GM12878 (cell line): ENCODE data around the gene SDK2. TPM values are rescaled to one million over a fixed set of nuclear protein-coding genes. Genes with fewer than 3 reads are reported as not detected.

Experiments used
- ATAC-seq: fragments of 200-7000 bp; cut with Tn5 transposase; 3 replicates; pipeline ENCODE4 v1.9.1; 2020; ENCODE audit warnings: mild to moderate bottlenecking, moderate library complexity
- BruUV-seq: library from RNA; stranded (reverse); fragments of 400-500 nt; replicated peaks from 2 replicates; lab custom pipeline; 2021; lab: Mats Ljungman, UMichigan
- CTCF ChIA-PET: fragments of 300-600 bp; sonication (Branson Sonifier 250); formaldehyde crosslinking; extraction: SDS; loops from one replicate; lab custom pipeline; 2021; ENCODE audit warnings: inconsistent platforms; lab: Yijun Ruan, JAX
- POLR2A ChIA-PET: fragments of 350-600 bp; formaldehyde crosslinking; extraction: SDS; loops from one replicate; lab custom pipeline; 2021; ENCODE audit warnings: inconsistent platforms; lab: Charles Lee
- RAD21 ChIA-PET: fragments of 300-600 bp; sonication (Branson Sonifier 250); formaldehyde crosslinking; loops from one replicate; lab custom pipeline; 2023; ENCODE audit warnings: antibody characterized with exemption; ENCODE audit not compliant: unreplicated experiment; lab: Charles Lee
- SMC1A ChIA-PET: fragments of 300-600 bp; sonication (Branson Sonifier 250); formaldehyde crosslinking; loops from one replicate; lab custom pipeline; 2023; ENCODE audit not compliant: unreplicated experiment, uncharacterized antibody; lab: Charles Lee
- DNase-seq: peaks from one replicate; pipeline ENCODE4 v3.0.0-alpha.2; 2011; ENCODE audit warnings: low read depth, low spot score
- FAIRE-seq: peaks from 3 replicates; lab custom pipeline; 2011; peaks lifted over from hg19 to GRCh38; lab: Jason Lieb, UNC
- H2AFZ ChIP-seq: 2 replicates; pipeline ENCODE4 v1.6.0; 2011; ENCODE audit warnings: low read depth, low read length, control low read depth; ENCODE audit not compliant: control insufficient read depth
- H3K27ac ChIP-seq: 2 replicates; pipeline ENCODE4 v1.5.1; 2011; ENCODE audit warnings: control low read depth; ENCODE audit not compliant: control insufficient read depth, insufficient read depth
- H3K27me3 ChIP-seq, 2 experiments: replicated peaks in 1 of 2; 2 replicates each; pipeline versions ENCODE4 v1.6.0 to v1.6.1; 2011; ENCODE audit warnings: low read length in 1 of 2; ENCODE audit not compliant: control insufficient read depth in 2 of 2, insufficient read depth in 2 of 2
- H3K36me3 ChIP-seq, 2 experiments: 2 replicates each; pipeline ENCODE4 v1.5.1; 2011; ENCODE audit warnings: low read length in 1 of 2; ENCODE audit not compliant: control insufficient read depth in 2 of 2, insufficient read depth in 2 of 2
- H3K4me1 ChIP-seq: 2 replicates; pipeline ENCODE4 v1.6.1; 2011; ENCODE audit warnings: mild to moderate bottlenecking, low read length, moderate library complexity, mixed read lengths; ENCODE audit not compliant: control insufficient read depth, insufficient read depth
- H3K4me2 ChIP-seq: 2 replicates; pipeline ENCODE4 v1.6.0; 2011; ENCODE audit warnings: control low read depth; ENCODE audit not compliant: control insufficient read depth, insufficient read depth
- H3K4me3 ChIP-seq: fragments of 200-600 bp; sonication (generic); 2 replicates; pipeline ENCODE4 v1.5.1; 2016
- H3K79me2 ChIP-seq: 2 replicates; pipeline ENCODE4 v1.6.0; 2011; ENCODE audit warnings: low read length; ENCODE audit not compliant: control insufficient read depth, insufficient read depth
- H3K9ac ChIP-seq: 2 replicates; pipeline ENCODE4 v1.8.0; 2011; ENCODE audit warnings: low read length, control low read depth, mixed read lengths; ENCODE audit not compliant: control insufficient read depth, insufficient read depth
- H3K9me3 ChIP-seq: replicated peaks from 3 replicates; pipeline ENCODE4 v1.5.1; 2011; ENCODE audit warnings: mild to moderate bottlenecking, low read length; ENCODE audit not compliant: control insufficient read depth, insufficient read depth
- H4K20me1 ChIP-seq: 2 replicates; pipeline ENCODE4 v1.6.0; 2011; ENCODE audit not compliant: control insufficient read depth, insufficient read depth
- EGR1 ChIP-seq, 2 experiments: IDR thresholded peaks; 1 replicate in 1 of 2; 2 replicates in 1 of 2; pipeline ENCODE4 v1.6.1; 2011 to 2012; ENCODE audit warnings: low read depth in 2 of 2, low read length in 2 of 2, borderline replicate concordance in 1 of 2, mild to moderate bottlenecking in 1 of 2, moderate library complexity in 1 of 2
- SIX5 ChIP-seq: IDR thresholded peaks from 2 replicates; pipeline ENCODE4 v1.6.1; 2011; ENCODE audit warnings: mild to moderate bottlenecking, low read depth, low read length, moderate library complexity; ENCODE audit not compliant: severe bottlenecking
- SRF ChIP-seq, 2 experiments: IDR thresholded peaks; 2 replicates each; pipeline ENCODE4 v1.6.1; 2011; ENCODE audit warnings: low read depth in 2 of 2, low read length in 2 of 2, mild to moderate bottlenecking in 1 of 2, moderate library complexity in 1 of 2
- ZNF217 ChIP-seq: fragments of 450-650 bp; IDR thresholded peaks from 2 replicates; pipeline ENCODE4 v1.6.1; 2017; ENCODE audit warnings: antibody characterized with exemption, mild to moderate bottlenecking
- WGBS: methylation state at CpG from one replicate; pipeline ENCODE4 v1.1.6; 2016; ENCODE audit warnings: low lambda C conversion rate; ENCODE audit not compliant: insufficient replicate concordance, insufficient coverage; ENCODE audit errors: missing lambda C conversion rate; 5-methylcytosine and 5-hydroxymethylcytosine counted together
- in situ Hi-C: fragments of 300-500 bp; cut with MboI; formaldehyde crosslinking; loops from 9 replicates; pipeline ENCODE4 v1.14.3; 2018; ENCODE audit warnings: mixed read lengths
- intact Hi-C: fragments of 100-400 bp; cut with micrococcal nuclease; formaldehyde crosslinking; loops from one replicate; pipeline ENCODE4 v1.14.2; 2022; ENCODE audit not compliant: unreplicated experiment
- polyA plus RNA-seq, 11 experiments: library from polyadenylated mRNA; depleted of rRNA in 4 of 11; unstranded in 6 of 11; stranded (reverse) in 5 of 11; fragments of >200 nt; fragmentation: Nextera tagmentation in 4 of 11; fragmentation: Illumina TruSeq in 1 of 11; extraction: Ambion mirVana in 4 of 11; extraction: Trizol in 1 of 11; gene quantifications; 1 replicate in 1 of 11; 2 replicates in 10 of 11; pipeline versions ENCODE4 v1.2.1 to v1.2.3, GENCODE V29; 2011 to 2016; ENCODE audit warnings: inconsistent platforms in 2 of 11, missing spikeins in 2 of 11, low read depth in 1 of 11
- total RNA-seq, 4 experiments: library from RNA; depleted of rRNA in 3 of 4; stranded (reverse); fragments of >200 nt in 3 of 4; fragmentation: Illumina TruSeq in 1 of 4; extraction: Trizol in 1 of 4; gene quantifications; 2 replicates each; pipeline versions ENCODE4 v1.2.1 to v1.2.3, GENCODE V29; 2013 to 2021
- TF ChIP-seq, protein P1 (sequence below): IDR thresholded peaks from 2 replicates; pipeline ENCODE4 v1.6.1; 2012; ENCODE audit warnings: low read depth, low read length, improper control_type of control experiment
- TF ChIP-seq, protein P2 (sequence below): fragments of 450-650 bp; IDR thresholded peaks from 2 replicates; pipeline ENCODE4 v1.6.1; 2017; ENCODE audit warnings: mild to moderate bottlenecking, low read depth, inconsistent platforms; ENCODE audit not compliant: poor library complexity, severe bottlenecking
- TF ChIP-seq, protein P3 (sequence below): IDR thresholded peaks from 2 replicates; pipeline ENCODE4 v1.6.1; 2012; ENCODE audit warnings: low read depth, low read length, improper control_type of control experiment

Gene SDK2
- total and polyA plus RNA-seq, 10 of the 15 experiments (the other 5 are each of a cell fraction or from before 2014, with no cell fraction given), result 0.03 to 0.08 (median 0.03) TPM; not detected in 7

DNA sequence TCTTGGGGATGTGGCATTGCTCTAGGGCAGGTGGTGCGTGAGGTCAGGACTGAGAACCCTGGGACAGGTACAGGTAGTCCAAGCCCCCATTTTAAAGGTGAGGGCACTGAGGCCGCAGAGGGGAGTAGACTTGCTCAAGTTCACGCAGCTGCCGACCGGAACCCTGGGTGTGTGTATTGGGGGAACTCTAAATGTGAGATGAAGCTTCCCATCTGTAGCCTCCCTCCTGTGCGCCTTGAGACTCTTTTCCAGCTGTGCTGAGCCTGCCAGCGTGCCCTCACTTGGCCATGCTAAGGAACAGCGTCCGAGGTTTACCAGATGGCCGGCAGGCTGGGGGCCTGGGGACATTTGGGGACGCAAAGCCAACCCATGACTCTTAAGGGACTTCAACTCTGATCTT is 253.4 kb downstream of the SDK2 start:
- H3K27ac ChIP-seq, result no peak overlapping the region
- no peak overlapping the region for H3K4me3 ChIP-seq
- in situ Hi-C loops, result no loop called here
- H3K9me3 ChIP-seq, result no peaks in the 10 kb centered on the region
- ATAC-seq (no peak), FAIRE-seq (no peak), DNase-seq (no peak)
- no peaks in the 10 kb centered on the region for H3K36me3 ChIP-seq
- H3K27me3 ChIP-seq, result no peaks in the 10 kb centered on the region
- POLR2A ChIA-PET, result no interaction called here
- no TSS peak for BruUV-seq
- 60% methylated on average over 11 of the region's 11 CpGs for WGBS
- no peak overlapping the region for H3K9ac ChIP-seq
- H3K79me2 ChIP-seq, result no peaks in the 10 kb centered on the region
- H3K4me2 ChIP-seq, result no peak overlapping the region
- H4K20me1 ChIP-seq, result no peaks in the 10 kb centered on the region
- intact Hi-C loops, result no loop called here
- SMC1A ChIA-PET, result no interaction called here
- TF ChIP-seq, protein P1, sequence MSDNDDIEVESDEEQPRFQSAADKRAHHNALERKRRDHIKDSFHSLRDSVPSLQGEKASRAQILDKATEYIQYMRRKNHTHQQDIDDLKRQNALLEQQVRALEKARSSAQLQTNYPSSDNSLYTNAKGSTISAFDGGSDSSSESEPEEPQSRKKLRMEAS, result no peak
- no peak for TF ChIP-seq EGR1 (IDR thresholded peaks at IDR 0.05; ENCODE audit: borderline replicate concordance in 1 of 2, low read depth in 2 of 2, low read length in 2 of 2)
- TF ChIP-seq, protein P2, sequence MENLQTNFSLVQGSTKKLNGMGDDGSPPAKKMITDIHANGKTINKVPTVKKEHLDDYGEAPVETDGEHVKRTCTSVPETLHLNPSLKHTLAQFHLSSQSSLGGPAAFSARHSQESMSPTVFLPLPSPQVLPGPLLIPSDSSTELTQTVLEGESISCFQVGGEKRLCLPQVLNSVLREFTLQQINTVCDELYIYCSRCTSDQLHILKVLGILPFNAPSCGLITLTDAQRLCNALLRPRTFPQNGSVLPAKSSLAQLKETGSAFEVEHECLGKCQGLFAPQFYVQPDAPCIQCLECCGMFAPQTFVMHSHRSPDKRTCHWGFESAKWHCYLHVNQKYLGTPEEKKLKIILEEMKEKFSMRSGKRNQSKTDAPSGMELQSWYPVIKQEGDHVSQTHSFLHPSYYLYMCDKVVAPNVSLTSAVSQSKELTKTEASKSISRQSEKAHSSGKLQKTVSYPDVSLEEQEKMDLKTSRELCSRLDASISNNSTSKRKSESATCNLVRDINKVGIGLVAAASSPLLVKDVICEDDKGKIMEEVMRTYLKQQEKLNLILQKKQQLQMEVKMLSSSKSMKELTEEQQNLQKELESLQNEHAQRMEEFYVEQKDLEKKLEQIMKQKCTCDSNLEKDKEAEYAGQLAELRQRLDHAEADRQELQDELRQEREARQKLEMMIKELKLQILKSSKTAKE, result no peak
- TF ChIP-seq, protein P3, sequence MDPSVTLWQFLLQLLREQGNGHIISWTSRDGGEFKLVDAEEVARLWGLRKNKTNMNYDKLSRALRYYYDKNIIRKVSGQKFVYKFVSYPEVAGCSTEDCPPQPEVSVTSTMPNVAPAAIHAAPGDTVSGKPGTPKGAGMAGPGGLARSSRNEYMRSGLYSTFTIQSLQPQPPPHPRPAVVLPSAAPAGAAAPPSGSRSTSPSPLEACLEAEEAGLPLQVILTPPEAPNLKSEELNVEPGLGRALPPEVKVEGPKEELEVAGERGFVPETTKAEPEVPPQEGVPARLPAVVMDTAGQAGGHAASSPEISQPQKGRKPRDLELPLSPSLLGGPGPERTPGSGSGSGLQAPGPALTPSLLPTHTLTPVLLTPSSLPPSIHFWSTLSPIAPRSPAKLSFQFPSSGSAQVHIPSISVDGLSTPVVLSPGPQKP, result no peak
- no peak for TF ChIP-seq ZNF217
- TF ChIP-seq SIX5, result no peak
- TF ChIP-seq SRF (IDR thresholded peaks at IDR 0.05; ENCODE audit: low read depth in 2 of 2, low read length in 2 of 2), result no peak
- RAD21 ChIA-PET, result no interaction called here
- CTCF ChIA-PET, result no interaction called here
- no peak overlapping the region for H2AFZ ChIP-seq
- no peaks in the 10 kb centered on the region for H3K4me1 ChIP-seq
